Myocyte (in vitro differentiated cells): ENCODE results near the gene CARD9. TPM values are rescaled to one million over a fixed set of nuclear protein-coding genes. Genes with fewer than 3 reads are reported as not detected.

Source experiments
- DNase-seq: peaks from one replicate; pipeline ENCODE4 v3.0.0-alpha.2; 2012; ENCODE audit warnings: low read depth
- total RNA-seq: library from RNA; depleted of rRNA; stranded (reverse); fragments of >200 nt; gene quantifications from 2 replicates; pipeline ENCODE4 v1.2.3, GENCODE V29; 2014

CARD9 gene
- total RNA-seq, 1 donor from 2014 or later: 0.91 TPM

DNA sequence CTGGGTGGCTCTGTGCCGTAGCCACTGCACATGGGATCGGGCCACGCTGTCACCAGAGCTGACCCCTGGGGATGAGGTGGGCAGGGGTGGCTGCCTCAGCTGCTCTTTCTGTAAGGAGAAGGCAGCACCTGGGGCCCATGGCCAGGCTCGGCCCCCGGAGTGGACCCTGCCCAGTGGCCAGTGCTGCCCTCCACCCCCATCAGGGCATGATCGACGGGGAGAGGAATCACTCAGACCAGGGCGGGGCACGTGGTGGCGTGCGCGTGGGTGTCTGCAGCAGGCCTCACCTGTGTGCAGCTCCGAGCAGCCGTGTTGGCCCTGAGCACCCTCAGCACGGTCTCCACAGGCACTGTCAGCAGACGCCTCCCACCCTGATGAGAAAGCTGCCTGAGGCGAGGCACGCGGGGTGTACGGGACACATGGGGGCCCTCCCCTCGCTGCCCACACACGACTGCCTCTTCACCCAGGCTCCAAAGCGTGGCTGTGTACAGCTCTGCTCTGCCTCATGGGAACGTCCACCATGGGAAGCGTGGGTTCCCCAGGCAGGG is 8.6 kb upstream of the CARD9 start:
- DNase-seq: no peak

DNA sequence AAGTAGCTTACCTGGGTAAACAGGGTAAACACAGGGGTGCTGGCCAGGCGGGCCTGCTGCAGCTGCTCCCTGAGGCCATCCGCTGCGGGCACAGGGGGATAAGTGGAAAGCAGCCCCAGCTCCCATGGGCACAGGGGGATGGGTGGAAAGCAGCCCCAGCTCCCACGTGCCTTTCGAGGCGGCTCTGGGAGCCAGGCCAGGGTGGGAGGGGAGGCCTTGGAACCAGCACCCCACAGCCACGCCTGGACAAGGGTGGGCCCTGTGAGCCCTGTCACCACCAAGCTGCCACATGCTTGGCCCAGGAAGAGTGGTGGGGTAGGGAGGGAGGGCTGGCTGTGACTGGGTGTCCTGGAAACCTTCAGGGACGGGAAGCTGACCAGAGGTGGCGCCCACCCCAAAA is 7.8 kb upstream of the CARD9 start:
- no peak for DNase-seq

DNA sequence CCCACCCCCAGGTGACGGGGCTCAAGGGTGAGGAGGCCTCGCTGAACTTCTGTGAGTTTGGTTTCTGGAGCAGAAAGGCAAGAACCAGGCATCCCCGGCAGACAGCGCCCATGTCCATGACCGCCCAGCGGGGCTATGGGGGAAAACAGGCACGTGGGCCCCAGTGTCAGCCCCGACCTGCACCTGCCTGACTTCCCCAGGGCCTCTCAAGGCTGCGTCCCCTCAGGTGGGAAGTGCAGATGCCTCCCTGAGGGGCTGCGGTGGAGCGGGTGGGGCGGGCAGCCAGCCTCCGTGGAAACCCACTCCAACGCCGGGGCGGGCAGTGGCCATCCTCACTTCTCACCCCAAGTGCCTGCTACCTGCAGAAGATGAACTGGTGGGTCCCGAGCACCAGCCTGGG is 6.9 kb upstream of the CARD9 start:
- no peak for DNase-seq

DNA sequence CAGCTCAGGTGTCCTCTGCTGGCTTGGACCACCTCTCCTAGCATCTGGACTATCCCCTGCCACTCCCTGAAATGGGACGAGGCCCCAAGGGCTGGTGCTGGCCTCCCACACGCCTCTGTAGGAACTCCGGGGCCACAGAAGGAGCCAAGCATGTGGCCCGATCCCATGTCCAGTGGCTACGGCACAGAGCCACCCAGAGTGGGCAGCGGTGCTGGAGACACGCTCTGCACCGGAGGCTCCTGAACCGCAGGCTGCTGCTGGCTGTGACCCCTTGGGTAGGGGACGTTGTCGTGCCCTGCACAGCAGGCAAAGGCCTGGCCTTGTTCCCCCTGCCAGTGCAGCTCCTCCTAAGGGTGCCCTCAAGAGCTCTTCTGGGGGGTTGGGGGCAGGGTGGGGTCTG is 6.4 kb upstream of the CARD9 start:
- no peak for DNase-seq

DNA sequence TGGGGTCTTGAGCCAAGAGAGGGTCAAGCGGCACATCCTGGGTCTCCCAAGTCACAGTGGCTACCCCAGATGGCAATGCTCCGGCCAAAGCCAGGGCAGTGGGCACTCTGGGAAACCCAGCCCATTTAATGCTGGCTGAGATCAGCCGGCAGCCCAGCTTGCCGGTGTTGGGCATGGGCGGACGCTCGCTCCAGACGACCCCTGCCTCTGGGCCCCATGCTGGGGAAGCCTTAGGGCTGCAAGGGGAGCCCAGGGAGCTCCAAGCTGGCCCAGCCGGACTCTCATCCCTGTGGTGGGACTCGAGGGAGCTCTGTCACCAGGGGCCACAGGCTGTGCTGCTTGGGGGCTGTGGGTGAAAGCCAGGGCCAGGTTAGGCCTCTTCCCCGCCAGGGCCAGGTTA is 5.9 kb upstream of the CARD9 start:
- no peak for DNase-seq

DNA sequence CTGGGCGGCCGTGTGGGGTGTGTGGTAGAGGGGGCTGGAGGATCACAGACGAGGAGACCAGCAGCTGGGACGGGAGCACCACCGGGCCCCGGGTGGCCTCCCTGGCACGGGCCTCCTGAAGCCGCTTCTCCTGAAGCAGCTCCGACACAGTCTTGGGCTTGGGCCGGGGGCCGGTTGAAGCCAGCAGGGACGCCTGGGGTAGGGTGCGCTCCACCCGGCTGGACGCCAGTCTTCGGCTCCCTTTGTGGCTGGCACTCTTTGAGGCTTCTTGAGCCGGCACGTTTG is 5.5 kb upstream of the CARD9 start:
- DNase-seq: no peak

DNA sequence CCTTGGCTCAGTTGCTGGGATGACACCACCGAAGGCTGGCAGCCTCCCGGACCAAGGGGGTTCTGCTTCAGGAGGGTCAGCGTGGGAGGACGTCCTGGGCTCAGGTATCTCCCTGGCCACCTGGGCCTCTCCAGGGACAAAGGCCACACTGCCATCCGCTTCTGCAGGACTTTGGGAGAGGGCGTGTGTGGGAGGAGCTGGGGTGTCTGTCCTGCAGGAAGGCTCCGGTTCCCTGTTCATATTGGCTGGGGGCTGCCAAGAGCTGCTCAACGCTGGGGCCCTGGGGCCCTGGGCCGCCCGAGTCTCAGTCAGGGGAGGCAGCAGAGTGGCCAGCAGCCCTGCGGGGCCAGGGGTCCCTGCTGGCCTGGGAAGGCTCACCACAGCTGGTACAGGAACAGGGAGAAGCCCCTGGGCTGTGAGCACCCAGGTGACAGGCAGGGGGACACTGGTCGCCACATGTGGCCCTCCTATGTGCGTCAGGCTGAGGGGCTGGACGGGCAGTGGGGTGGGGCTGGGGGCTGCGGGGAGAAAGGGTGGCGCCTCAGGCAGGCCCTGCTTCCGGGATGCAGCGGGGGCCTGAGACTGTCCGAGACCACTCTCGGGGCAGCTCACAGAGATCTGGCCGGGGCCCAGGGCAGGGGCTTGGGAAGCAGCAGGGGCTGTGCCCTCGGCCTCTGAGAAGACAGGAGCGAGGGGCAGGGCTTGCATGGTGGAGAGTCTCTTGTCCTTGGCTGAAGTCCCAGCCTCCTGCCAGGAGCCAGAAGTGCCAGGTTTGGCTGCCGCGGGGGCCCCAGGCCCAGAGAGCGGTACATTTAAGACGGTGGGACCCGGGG is 4.9 kb upstream of the CARD9 start:
- DNase-seq: no peak

DNA sequence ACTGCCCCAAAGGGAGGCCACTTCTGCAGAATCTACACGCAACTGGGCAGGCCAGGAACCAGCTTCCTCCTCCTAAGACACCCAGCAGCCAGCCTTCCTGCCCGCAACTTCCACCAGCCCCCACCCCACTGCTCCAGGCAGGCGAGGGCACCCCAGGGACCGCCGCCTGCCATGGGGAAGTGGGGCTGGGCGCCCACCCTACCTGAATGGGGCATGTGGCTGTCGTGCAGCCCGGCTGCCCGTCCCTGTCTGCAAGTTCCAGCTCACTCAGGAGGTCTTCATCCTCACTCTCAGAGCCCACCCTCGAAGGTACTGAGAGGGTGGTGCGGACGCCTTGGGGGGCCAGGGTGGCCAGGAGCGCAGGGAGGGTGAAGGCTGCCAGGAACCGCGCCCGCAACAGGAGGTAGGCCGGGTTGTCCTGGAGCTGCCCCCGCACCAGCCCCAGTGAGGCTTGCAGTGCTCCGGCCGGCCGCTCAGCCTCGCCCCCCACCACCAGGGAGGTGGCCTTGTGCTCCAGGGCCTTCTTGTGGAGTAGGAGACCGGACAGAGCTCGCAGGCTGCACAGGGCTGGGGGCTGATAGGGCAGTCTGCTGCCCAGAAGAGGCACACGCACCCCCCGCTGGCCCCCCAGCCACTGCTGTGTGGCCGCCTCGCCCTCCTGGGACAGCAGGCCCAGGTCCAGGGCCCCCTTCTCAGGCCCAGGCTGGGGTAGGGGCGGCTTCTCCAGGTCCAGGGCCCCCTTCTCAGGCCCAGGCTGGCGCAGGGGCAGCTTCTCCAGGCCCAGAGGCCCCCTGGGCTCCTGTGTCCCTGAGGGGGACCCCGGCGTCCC is 4.1 kb upstream of the CARD9 start:
- no peak for DNase-seq

DNA sequence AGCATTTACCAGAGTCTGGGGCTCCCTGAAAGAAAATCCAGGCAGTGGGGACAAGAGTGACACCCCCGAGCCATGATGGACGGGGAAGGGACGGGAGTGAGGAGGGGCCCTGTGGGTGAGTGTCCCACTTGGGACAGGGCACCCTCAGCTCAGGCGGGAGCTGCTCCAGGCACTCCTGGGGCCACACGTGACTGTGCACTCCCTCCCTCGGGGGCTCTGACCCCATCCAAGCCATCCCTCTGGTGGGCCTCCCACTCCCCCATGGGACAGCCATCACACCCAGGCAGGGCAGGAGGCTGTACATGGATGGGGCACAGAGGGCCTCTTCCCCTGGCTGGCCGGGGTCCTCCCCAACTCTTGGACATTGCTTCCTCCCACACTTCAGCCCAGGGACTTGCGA is 3.0 kb upstream of the CARD9 start:
- no peak for DNase-seq

DNA sequence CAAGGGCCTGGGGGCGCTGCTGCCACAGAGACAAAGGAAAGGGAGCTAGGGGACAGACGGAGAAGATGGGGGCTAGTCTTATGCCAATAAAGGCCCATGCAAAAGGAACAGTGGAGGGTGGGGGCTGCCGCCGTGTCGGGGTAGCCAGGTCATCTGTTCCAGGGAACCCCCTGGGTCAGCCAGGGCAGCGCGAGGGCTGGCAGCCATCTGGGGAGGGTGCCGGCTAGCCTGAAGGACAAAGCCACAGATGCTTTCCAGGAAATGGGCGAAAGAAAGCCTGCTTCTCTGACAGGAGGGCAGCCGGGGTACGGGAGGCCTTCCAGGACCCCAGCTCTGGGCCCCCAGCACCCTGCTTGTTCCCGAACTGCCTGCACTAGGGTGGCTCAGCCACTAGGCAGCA is 1.6 kb upstream of the CARD9 start:
- DNase-seq: no peak

DNA sequence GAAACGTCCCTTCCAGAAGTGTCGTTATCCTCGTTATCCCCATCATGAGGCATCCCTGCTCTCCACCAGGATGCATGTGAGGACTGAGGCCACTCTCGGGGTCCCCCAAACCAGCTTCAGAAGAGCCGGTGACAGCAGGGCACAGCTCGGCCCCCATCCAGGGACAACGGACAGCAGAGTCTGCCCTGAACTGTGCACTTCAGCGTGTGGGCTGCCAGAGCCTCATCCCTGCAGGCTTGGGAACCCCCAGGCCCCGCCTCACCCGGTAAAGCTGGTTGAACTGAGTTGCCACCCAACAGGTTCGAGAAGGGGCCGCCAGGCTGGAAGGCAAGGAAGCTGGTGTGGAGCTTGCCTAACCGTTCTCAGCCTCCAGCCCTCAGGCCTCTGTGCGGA is 710 bp upstream of the CARD9 start:
- DNase-seq: no peak

DNA sequence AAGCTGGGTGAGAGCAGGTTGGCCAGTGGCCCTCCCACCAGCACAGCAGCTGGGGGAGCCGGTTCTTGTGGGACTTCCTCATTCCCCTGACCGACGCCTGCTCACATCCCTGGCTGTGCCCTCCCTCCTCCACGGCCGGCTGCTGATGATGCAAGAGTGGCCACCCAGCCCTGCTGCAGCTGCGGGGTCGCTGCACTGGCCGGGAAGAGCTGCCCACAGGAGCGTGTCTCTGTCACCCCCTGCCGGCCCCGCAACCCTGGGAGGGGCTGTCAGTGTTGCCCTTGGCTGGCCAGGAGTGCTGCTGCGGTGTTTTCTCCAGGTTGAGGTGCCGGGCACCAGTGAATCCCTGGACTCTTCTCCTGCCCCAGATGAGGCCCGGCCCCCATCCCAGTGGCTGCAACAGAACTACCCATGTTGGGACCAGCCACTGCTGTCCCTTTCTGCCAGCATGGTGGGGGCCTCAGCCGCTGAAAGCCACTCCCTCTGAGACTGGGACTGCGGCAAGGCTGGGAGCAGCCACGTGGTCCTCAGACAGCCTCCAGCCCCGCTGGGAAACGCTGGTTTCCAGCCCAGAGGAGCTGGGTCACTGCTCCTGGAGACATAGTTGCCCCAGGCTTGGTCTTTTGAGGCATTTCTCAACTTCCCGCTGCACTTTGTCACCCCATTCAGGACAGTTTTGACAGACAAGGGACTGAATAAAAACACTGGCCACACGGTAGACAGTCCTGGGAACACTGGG is 739 bp downstream of the CARD9 start:
- DNase-seq: peak; percentile 93

DNA sequence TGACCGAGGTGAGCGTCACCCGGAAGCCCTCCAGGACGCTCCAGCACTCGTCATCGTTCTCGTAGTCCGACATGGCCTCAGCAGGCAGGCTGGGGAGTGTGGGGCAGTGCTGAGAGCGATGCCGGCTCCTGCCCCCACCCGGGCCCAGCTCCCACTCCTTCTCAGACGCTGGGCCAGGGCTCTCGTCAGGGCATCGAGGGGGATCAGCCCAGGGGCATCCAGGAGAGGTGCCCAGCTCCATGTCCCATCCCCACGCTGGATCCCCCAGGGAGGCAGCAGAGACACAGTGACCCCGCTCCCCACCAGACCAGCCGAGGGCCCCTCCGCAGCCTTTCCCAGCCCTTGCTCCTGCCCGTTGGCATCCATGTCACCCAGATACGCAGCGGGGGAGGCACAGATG is 1.5 kb downstream of the CARD9 start:
- no peak for DNase-seq

DNA sequence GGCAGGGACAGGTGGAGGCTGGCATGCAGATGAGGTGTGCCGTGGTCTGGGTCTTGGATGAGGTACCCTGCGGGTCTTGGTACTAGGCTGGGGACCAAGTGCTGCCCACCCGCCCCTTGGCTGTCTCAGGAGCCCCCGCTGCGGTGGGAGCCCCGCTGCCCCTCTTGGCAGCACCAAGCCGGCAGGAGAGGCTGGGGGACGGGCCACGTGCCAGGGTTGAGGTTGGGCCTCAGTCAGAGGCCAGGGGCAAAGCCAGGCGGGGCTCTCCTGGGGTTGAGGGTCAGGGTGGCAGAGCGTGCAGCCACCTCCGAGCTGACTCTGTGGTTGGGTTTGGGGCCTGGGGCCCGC is 2.0 kb downstream of the CARD9 start:
- DNase-seq: no peak

DNA sequence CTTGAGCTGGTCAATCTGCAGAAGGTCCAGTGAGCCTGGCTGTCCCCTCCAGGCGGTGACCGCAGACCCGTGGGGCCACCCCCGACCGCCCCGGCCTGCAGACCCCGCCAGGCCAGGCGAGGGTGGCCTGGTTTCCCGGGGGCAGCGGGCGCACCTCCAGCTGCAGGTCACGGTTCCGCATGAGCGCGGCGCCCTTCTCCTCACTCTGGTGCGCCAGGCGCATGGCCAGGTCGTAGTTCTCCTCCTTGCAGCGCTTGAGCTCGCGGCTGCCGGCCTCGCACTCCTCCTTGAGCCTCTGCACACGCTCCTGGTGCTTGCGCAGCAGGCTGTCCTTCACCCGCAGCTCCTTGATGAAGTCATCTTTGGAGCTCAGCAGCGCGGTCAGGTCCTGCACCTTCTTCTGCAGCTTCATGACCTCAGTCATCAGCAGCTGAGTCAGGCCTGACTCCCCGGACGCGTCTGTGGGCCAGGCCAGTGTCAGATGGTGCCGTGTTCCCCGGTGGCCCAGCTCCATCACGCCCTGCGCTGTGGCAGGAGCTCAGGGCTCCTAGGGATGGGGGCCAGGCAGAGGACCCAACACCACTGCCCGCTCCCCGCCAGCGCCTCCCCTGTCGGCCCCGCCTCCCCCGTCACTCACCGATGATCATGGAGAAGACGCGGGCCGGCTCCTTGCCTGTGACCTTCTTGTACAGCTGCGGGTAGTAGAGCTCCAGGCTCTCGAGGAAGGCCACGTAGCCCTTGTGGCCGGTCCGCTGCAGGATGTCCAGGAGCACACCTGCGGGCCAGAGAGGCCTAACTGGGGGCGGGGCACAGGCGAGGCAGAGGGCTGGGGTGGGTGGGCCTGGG is 2.6 kb downstream of the CARD9 start:
- DNase-seq: no peak

DNA sequence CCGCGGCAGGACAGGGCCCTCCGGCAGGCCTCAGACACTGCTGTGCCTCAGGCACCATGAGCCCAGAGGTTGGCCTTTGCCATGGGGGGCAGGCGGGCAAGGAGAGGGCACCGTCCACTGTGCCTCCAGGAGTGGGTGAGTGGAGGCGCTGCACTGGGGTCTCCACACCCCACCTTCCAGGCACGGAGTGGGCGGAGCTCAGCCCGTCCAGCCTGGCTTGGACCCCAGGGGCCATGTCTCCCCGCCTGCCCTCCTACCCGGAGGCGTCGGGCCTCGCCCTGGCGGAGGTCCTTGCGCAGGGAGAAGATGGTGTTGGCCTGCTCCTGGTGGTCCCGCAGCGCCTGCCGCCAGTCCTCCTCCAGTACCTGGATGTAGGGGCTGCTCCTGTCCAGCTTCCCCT is 3.4 kb downstream of the CARD9 start:
- no peak for DNase-seq

DNA sequence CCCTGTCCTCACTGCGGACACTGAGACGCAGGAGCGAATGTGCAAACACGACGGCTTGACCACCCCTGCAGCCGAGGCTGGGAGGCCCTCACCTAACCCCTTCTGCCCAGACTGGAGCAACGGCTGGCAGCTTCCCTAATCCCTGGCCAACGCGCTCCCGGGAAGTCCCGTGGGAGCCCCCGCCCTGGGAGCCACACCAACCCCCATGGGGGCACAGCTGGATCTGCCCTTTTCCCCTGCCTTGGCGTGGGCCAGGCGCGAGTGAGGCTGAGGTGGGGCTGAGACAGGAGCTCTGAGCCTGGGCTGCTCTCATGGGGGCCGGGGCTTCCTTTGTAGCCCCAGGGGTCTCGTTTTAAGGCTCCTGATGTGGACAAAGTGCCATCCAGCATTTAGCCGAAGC is 5.3 kb downstream of the CARD9 start:
- no peak for DNase-seq

DNA sequence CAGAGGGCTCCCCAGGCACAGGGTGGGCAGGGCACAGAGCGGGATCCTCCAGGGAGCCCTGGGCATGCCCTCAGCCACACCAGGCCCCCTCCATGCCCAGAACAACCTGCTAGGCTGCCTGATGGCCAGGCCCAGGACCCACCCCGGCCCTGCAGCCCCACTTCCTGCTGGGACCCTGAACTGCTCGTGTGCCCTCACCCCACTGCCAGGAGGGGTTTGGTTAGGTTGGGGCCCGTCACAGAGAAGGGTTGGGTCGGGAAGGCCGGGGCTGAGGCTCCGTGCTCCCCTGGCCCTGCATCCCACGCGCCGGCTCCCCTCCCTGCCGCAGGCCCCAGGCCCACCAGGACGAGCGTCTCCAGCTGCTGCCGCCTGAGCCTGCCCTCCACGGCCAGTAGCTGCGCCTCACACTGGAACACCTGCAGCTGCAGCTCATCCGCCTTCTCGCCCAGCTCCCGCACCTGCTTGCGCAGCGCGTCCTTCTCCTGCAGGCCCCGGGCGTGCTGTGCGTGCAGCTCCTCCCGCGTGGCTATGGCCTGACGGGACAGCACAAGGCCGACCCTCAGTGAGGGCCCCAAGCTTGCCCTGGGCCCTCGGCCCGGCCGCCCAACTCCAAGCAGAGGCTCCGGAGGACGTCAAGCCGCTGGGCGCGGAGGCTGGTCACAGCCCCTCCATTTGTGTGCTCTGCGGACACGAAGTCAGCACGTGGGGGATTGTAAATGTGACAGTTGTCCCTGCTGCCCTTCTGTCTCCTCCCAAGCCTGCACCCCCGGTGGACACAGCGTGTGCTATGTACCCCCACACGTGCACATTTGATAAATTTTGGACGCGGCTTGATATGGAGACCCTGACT is 5.9 kb downstream of the CARD9 start:
- no peak for DNase-seq

DNA sequence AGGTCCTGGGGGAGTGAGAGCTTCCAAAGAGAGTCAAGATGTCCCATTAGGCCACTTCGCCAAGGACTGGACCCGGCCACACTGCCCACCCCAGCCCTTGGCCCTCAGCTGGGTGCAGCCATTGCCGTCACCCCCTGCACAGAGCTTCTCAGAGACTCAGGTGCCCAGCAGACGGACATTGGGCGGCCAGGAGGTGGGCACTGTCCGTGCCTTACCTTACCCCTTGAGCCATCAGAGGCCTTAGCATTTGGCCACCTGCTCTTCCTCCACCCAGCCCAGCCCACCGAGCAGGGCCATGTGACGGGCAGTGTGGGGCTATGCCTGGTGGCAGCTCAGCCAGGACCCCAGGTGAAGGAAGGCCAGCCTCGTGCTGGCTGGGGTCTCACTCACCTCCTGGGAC is 6.6 kb downstream of the CARD9 start:
- DNase-seq: no peak

DNA sequence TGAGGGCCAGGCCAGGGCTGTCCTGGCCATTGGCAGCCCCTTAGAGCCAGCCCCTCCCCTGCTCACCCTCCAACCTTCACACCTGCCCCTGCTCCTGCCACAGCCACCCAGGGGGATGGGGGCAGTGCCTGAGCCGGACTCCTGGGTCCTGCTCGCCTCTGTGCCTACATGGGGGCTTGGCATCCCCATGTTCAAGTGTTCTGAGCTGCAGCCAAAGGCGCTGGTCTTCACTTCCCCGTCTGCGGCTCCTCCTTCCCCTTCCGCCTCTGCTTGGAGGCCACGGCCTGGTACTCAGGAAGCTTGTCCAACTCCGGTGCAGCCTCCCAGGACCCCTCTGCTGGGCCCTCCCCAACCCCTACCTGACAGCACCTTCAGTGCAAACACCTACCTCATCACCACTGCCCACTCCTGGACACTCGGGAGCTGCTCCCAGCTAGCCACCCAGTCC is 7.7 kb downstream of the CARD9 start:
- no peak for DNase-seq
